ENCODE data around the gene PEX11B.

DNA sequence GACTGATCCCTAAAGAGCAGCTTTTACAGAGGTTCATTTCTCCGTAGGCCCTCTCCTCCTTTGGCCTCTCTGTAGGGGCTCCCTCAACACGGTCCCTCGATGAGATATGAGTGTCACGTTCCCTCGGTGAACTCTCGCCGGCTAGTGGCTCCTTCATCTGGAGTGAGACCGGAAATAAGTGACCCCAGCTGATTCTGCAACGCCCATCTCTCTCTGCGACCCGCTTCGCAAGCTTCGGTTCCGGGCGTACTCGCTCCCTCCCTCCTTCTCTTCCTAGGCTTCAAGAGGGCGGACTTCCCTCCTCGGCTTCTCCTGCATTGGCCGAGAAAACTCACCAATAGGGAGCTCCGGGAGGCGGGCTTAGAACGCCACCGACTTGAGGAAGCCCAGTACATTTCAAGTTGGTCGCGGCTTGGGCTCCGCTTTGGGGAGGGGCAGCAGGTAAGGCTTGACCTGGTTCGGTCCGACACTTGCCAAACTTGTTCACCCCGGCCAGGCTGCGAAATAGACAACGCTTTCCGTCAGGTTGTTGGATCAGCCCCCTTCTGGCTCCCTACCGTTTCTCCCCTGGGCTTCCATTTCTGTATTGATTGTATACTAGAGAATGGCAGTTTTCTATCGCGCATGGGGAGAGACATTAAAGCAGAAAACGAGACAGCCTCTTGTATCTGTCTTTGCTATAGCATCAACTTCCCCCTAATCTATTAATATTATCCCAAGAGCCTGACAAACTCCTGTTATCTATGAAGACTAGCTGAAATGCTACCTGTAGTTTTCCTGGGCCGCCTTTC lies 46.0 kb upstream of the PEX11B start, which contains the start of the genes ANKRD34A and POLR3GL:
- TF ChIP-seq OSR1 (CRISPR knock-in tag; IDR thresholded peaks at IDR 0.05) (no peak), ZC3H10 (CRISPR knock-in tag; IDR thresholded peaks at IDR 0.05) (no peak), ZFP3 (CRISPR knock-in tag; IDR thresholded peaks at IDR 0.05) (no peak), PPARA (CRISPR knock-in tag; IDR thresholded peaks at IDR 0.05; ENCODE audit: borderline replicate concordance) (no peak), ZNF8 (CRISPR knock-in tag; IDR thresholded peaks at IDR 0.05) (no peak), ZNF70 (CRISPR knock-in tag; IDR thresholded peaks at IDR 0.05) (no peak), TOX (CRISPR knock-in tag; IDR thresholded peaks at IDR 0.05; ENCODE audit: borderline replicate concordance) (no peak), ZFP30 (CRISPR knock-in tag; IDR thresholded peaks at IDR 0.05) (no peak), ZNF565 (CRISPR knock-in tag; conservative IDR thresholded peaks at IDR 0.05; ENCODE audit: low read depth) (no peak), ISL1 (CRISPR knock-in tag; IDR thresholded peaks at IDR 0.05) (no peak)
- TF ChIP-seq, protein P1, sequence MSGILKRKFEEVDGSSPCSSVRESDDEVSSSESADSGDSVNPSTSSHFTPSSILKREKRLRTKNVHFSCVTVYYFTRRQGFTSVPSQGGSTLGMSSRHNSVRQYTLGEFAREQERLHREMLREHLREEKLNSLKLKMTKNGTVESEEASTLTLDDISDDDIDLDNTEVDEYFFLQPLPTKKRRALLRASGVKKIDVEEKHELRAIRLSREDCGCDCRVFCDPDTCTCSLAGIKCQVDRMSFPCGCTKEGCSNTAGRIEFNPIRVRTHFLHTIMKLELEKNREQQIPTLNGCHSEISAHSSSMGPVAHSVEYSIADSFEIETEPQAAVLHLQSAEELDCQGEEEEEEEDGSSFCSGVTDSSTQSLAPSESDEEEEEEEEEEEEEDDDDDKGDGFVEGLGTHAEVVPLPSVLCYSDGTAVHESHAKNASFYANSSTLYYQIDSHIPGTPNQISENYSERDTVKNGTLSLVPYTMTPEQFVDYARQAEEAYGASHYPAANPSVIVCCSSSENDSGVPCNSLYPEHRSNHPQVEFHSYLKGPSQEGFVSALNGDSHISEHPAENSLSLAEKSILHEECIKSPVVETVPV (CRISPR knock-in tag; IDR thresholded peaks at IDR 0.05) = no peak
- TF ChIP-seq, protein P2, sequence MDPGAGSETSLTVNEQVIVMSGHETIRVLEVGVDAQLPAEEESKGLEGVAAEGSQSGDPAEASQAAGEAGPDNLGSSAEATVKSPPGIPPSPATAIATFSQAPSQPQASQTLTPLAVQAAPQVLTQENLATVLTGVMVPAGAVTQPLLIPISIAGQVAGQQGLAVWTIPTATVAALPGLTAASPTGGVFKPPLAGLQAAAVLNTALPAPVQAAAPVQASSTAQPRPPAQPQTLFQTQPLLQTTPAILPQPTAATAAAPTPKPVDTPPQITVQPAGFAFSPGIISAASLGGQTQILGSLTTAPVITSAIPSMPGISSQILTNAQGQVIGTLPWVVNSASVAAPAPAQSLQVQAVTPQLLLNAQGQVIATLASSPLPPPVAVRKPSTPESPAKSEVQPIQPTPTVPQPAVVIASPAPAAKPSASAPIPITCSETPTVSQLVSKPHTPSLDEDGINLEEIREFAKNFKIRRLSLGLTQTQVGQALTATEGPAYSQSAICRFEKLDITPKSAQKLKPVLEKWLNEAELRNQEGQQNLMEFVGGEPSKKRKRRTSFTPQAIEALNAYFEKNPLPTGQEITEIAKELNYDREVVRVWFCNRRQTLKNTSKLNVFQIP (CRISPR knock-in tag; IDR thresholded peaks at IDR 0.05; ENCODE audit: borderline replicate concordance, low read depth) = no peak

All from SK-N-SH treated with all-trans-retinoic acid at 6 μM for 48 hours (cell line).